Pancreas (tissue), 10 donors: ENCODE measurements around the gene LRRC10. TPM values are rescaled to one million over a fixed set of nuclear protein-coding genes. Genes with fewer than 3 reads are reported as not detected.

ENCODE experiments used
- ATAC-seq, 4 donors: fragments of 200-7000 bp; cut with Tn5 transposase; one replicate each; pipeline versions ENCODE4 v1.8.0 to v1.9.1; 2020; ENCODE audit warnings: mild to moderate bottlenecking in 4 of 4, moderate library complexity in 4 of 4
- DNase-seq, 6 donors: peaks; one replicate each; pipeline ENCODE4 v3.0.0-alpha.2; 2020
- FAIRE-seq: peaks from 2 replicates; lab custom pipeline; 2012; peaks lifted over from hg19 to GRCh38; lab: Jason Lieb, UNC
- H3K27ac ChIP-seq, 4 donors: fragments of 200-600 bp; sonication (generic); 1 replicate in 3 of 4; 2 replicates in 1 of 4; pipeline versions ENCODE4 v1.5.0 to v1.8.0; 2020
- H3K27me3 ChIP-seq, 4 donors: fragments of 200-600 bp; one replicate each; pipeline ENCODE4 v1.8.0; 2021
- H3K36me3 ChIP-seq, 3 donors: fragments of 200-600 bp; sonication (generic) in 1 of 3; one replicate each; pipeline versions ENCODE4 v1.5.0 to v1.8.0; 2020 to 2021
- H3K4me1 ChIP-seq, 3 donors: fragments of 200-600 bp; one replicate each; pipeline ENCODE4 v1.8.0; 2021
- H3K4me3 ChIP-seq, 4 donors: fragments of 200-600 bp; sonication (generic) in 2 of 4; one replicate each; pipeline versions ENCODE4 v1.5.0 to v1.8.0; 2020 to 2021
- H3K9me3 ChIP-seq, 4 donors: fragments of 200-600 bp; one replicate each; pipeline ENCODE4 v1.8.0; 2021
- WGBS, 2 donors: extraction: QIAGEN DNeasy Blood & Tissue Kit; methylation state at CpG; one replicate each; pipeline ENCODE4 v1.1.7; 2013; 5-methylcytosine and 5-hydroxymethylcytosine counted together
- intact Hi-C, 3 donors: fragments of 100-400 bp; cut with DNase I; formaldehyde crosslinking; loops; one replicate each; pipeline versions ENCODE4 v1.11.1 to v1.14.2; 2022
- polyA plus RNA-seq, 2 donors: library from polyadenylated mRNA; stranded (reverse); fragments of 200-250 nt; gene quantifications; one replicate each; pipeline ENCODE4 v1.2.3, GENCODE V29; 2013
- total RNA-seq, 6 donors: library from RNA; stranded (reverse); fragmentation: NEBNext Ultra II Directional in 4 of 6; extraction: Animal tissue kit (Norgen Biotek cat#: 25700) in 4 of 6; gene quantifications; one replicate each; pipeline versions ENCODE4 v1.2.1 to v1.2.4, GENCODE V29; 2021 to 2023
- TF ChIP-seq, protein P1 (sequence below), 4 donors: fragments of 200-600 bp; sonication (generic) in 3 of 4; IDR thresholded peaks; one replicate each; pipeline versions ENCODE4 v1.5.0 to v1.8.0; 2021; ENCODE audit warnings: antibody characterized with exemption in 4 of 4
- donor health status: healthy with polysubstance abuse.
- donor health status: DM: no; HTN: no; CAD: no; lungs with moderate emphysema.
- donor health status: DM: no; HTN: no; CAD: no.
- donor health status: control.
- donor health status: control.
- donor health status: Bipolar disorder and iron deficiency.
- donor health status: DM: yes; HTN: yes; CAD: no.
- donor health status: DM: no; HTN: no; CAD: no.
- donor health status: DM: no; HTN: no; CAD: no.
- donor health status: DM: yes; HTN: yes; CAD: no.

The LRRC10 gene
- total and polyA plus RNA-seq, 8 donors, result not detected

DNA sequence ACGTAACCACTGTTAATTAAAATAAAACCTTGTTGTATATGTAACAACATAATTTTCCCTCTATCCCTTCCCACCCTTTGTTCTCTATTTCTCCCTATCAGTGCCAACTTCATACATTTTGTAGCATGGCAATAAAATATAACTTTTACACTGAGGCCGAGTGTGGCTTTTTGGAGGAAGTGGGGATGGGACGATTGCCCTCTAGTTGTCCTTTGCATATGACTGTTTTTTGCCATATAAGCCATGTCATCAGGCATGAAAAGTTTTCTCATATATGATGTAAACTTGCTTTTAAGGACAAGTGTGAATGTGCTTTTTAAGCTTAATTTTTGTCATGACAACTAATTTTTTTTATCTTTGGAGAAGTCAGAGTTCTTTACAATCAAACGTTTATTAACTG is 31.7 kb downstream of the LRRC10 start:
- 78 to 85% methylated on average over 4 of the region's 4 CpGs for WGBS, 2 donors
- Histone ChIP-seq H3K36me3 (peaks cover 0 to 10% (median 0%) of the 10 kb centered on the region in 3 donors), H3K27me3 (no peaks in the 10 kb centered on the region), H3K9me3 (no peaks in the 10 kb centered on the region), H3K4me1 (peaks cover 0 to 5% (median 0%) of the 10 kb centered on the region in 3 donors), H3K27ac (no peak overlapping the region), H3K4me3 (no peak overlapping the region)
- no peak for ATAC-seq
- TF ChIP-seq, protein P1, sequence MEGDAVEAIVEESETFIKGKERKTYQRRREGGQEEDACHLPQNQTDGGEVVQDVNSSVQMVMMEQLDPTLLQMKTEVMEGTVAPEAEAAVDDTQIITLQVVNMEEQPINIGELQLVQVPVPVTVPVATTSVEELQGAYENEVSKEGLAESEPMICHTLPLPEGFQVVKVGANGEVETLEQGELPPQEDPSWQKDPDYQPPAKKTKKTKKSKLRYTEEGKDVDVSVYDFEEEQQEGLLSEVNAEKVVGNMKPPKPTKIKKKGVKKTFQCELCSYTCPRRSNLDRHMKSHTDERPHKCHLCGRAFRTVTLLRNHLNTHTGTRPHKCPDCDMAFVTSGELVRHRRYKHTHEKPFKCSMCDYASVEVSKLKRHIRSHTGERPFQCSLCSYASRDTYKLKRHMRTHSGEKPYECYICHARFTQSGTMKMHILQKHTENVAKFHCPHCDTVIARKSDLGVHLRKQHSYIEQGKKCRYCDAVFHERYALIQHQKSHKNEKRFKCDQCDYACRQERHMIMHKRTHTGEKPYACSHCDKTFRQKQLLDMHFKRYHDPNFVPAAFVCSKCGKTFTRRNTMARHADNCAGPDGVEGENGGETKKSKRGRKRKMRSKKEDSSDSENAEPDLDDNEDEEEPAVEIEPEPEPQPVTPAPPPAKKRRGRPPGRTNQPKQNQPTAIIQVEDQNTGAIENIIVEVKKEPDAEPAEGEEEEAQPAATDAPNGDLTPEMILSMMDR (IDR thresholded peaks at IDR 0.05), result no peak
- no peak for DNase-seq
- FAIRE-seq, result no peak
- intact Hi-C loops, result loop anchor here in 2 of 3 donors (10.0 kb wide), 1 partner anchor 164 kb away; no protein-coding TSS in a partner anchor

DNA sequence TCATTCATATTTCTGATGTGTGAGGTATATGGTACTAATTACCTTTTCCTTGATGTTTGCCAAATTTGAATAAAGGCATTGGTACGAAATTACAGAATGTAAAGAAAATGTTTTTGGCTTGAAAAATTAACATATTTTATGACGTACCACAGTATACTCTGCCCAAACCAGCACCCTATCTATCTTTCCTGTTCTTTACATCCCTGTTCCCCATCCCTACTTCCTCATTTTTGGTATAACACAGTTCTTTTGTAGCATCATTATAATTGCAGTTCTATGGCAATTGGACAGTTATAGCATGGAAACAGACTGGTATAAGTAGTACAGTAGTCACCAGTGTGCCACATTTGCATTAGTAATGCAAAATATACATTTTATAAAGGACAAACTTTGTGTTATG is 32.4 kb downstream of the LRRC10 start:
- WGBS, 2 donors, result 77 to 84% methylated on average over 2 of the region's 2 CpGs
- intact Hi-C loops, result loop anchor here in 2 of 3 donors (10.0 kb wide), 1 partner anchor 163 kb away; no protein-coding TSS in a partner anchor
- FAIRE-seq (no peak), DNase-seq (no peak), ATAC-seq (no peak)
- H3K4me3 ChIP-seq, result no peak overlapping the region
- TF ChIP-seq, protein P1 (IDR thresholded peaks at IDR 0.05), result no peak
- H3K27me3 ChIP-seq, result no peaks in the 10 kb centered on the region
- peaks cover 0 to 5% (median 0%) of the 10 kb centered on the region in 3 donors for H3K4me1 ChIP-seq
- H3K36me3 ChIP-seq, result peaks cover 0 to 17% (median 0%) of the 10 kb centered on the region in 3 donors
- H3K27ac ChIP-seq, result no peak overlapping the region
- no peaks in the 10 kb centered on the region for H3K9me3 ChIP-seq

DNA sequence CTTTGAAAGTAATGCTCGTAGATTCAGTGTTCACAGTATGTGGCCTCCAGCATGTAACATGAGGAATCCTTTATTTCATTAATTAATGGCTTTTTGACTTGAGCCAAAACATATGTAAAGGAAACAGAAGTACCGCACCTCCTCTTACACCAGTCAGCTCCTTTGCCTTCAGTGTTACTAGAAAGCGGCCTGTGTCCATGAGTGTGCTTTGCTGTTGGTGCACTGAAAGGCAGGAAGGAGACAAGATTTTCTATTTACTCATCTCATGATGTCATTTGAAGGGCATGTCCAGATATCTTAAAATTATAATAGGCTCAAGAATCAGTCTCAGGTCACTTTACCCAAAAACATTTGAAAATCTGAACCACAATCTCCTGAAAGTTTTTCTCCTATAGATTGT is 35.4 kb downstream of the LRRC10 start:
- H3K36me3 ChIP-seq, result peaks cover 0 to 25% (median 3%) of the 10 kb centered on the region in 3 donors
- H3K27me3 ChIP-seq, result no peaks in the 10 kb centered on the region
- FAIRE-seq (no peak), DNase-seq (no peak), ATAC-seq (no peak)
- no peaks in the 10 kb centered on the region for H3K9me3 ChIP-seq
- H3K27ac ChIP-seq, result no peak overlapping the region
- intact Hi-C loops, result loop anchor here in 2 of 3 donors (10.0 kb wide), 1 partner anchor 161 kb away; no protein-coding TSS in a partner anchor
- TF ChIP-seq, protein P1 (IDR thresholded peaks at IDR 0.05), result no peak
- H3K4me3 ChIP-seq, result no peak overlapping the region
- peaks cover 3 to 5% (median 5%) of the 10 kb centered on the region in 3 donors for H3K4me1 ChIP-seq
- WGBS, 2 donors, result 95 to 97% methylated on average over 3 of the region's 3 CpGs

DNA sequence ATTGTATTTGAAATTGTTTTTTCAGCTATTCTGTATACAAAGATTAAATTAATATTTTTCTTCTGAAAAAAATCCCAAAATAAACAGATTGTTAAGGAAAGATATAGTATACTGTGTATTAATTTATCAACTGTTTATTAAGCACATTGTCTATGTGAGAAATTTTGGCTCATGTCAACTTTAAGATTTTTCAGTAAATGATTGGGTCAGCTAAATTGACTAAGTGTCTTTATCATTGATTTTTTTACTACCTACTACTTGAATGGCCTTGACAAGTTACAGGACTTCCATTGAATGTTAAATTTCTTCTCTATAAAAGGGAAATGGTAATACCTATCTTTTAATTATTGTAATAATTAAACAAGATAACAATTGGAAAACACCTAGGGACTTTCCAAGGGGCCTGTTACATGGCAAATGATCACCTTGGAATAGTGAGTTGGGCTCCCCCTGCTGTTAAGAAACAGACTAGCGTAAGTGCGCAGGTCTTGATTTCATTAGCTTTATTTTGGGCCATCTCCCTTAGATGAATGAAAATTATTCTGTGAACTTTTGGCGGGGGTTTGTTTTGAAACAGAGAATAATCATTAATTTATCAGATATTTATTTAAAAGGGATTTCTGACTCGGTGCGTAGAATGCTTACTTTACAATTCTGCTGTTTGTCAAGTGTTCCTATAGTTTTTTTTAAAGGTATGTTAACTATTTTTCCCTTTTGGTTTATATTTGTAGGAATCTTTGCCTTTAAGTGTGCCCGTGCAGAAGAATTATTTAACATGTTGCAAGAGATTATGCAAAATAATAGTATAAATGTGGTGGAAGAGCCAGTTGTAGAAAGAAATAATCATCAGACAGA is 39.9 kb downstream of the LRRC10 start:
- Histone ChIP-seq H3K4me1 (peaks cover 0 to 11% (median 10%) of the 10 kb centered on the region in 3 donors), H3K27me3 (no peaks in the 10 kb centered on the region), H3K9me3 (no peaks in the 10 kb centered on the region), H3K36me3 (peaks cover 0 to 25% (median 3%) of the 10 kb centered on the region in 3 donors), H3K27ac (peak overlapping the region in 1 of 4 donors; percentile 7), H3K4me3 (no peak overlapping the region)
- TF ChIP-seq, protein P1 (IDR thresholded peaks at IDR 0.05), result peak; percentile 30 to 66 (median 60)
- DNase-seq (peak in 3 of 6 donors; percentile 24 to 57 (median 43)), ATAC-seq (peak; percentile 78 to 94 (median 92)), FAIRE-seq (peak; percentile 80)
- intact Hi-C loops, result loop anchor here in 2 of 3 donors (10.0 kb wide), 1 partner anchor 156 kb away; no protein-coding TSS in a partner anchor
- 28 to 31% methylated on average over 6 of the region's 6 CpGs for WGBS, 2 donors
